ENCODE results near the gene GALE. TPM values are rescaled to one million over a fixed set of nuclear protein-coding genes. Genes with fewer than 3 reads are reported as not detected.
"Not testable (repeated sequence)": the region's sequence is repeated elsewhere in the genome, so short reads cannot be mapped to it uniquely, and the experiment has no call there.

Gene GALE
- total and polyA plus RNA-seq, 2 of the 4 experiments (the other 2 are of a cell fraction) = 31.7 to 39.9 TPM

DNA sequence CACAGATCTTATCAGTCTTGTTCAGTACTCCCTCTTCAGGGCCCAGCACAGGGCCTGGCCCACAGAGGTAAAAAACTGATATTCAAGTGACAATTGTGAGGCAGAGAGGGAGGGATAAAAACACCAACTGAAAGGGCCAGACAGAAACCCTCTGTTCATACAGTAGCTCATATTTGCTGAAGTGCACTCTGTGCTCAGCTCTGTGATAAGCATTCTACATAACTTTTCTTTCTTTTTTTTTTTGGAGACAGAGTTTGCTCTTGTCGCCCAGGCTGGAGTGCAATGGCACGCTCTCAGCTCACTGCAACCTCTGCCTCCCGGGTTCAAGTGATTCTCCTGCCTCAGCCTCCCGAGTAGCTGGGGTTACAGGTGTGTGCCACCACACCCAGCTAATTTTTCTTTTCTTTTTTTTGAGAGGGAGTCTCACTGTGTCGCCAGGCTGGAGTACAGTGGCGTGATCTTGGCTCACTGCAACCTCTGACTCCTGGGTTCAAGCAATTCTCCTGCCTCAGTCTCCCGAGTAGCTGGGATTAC, 2.3 kb upstream of the GALE start:
- ATAC-seq (ENCODE audit: low read depth); H3K27me3 ChIP-seq (ENCODE audit: control insufficient read depth, insufficient read depth, low read length); H4K91ac ChIP-seq (ENCODE audit: insufficient read depth, low read depth, low read length); H3K4me3 ChIP-seq (ENCODE audit: insufficient read depth, low read depth, low read length); H3K4ac ChIP-seq (ENCODE audit: low read depth, low read length); H2BK5ac ChIP-seq (ENCODE audit: low read depth, low read length, poor library complexity, severe bottlenecking); H3K9ac ChIP-seq (ENCODE audit: low read depth, low read length); H2AK5ac ChIP-seq (ENCODE audit: low read depth, low read length); intact Hi-C loops (cut with micrococcal nuclease); H2BK20ac ChIP-seq (ENCODE audit: low read depth, low read length); H3K23ac ChIP-seq (ENCODE audit: low read depth, low read length); H4K20me1 ChIP-seq (ENCODE audit: insufficient read depth, low read length); H3K14ac ChIP-seq (replicated peaks; ENCODE audit: low read depth, low read length); H3K4me1 ChIP-seq (ENCODE audit: control insufficient read depth, insufficient read depth, low read length); BruUV-seq (replicated peaks); H3K4me2 ChIP-seq (ENCODE audit: low read depth, low read length); H2BK120ac ChIP-seq (ENCODE audit: low read depth, low read length); H3K56ac ChIP-seq (ENCODE audit: extremely low read depth, insufficient read depth, low read length); DNase-seq; H2AFZ ChIP-seq (replicated peaks; ENCODE audit: low read length, poor library complexity); H2BK15ac ChIP-seq (ENCODE audit: low read depth, low read length); H4K8ac ChIP-seq (ENCODE audit: low read depth in 2 of 2, low read length in 2 of 2); dilution Hi-C loops (cut with HindIII; ENCODE audit: low sequenced_read_pairs, unreplicated experiment); H3K27ac ChIP-seq (ENCODE audit: insufficient read depth, low read length); in situ Hi-C loops (cut with MboI; ENCODE audit: low sequenced_read_pairs); H3K18ac ChIP-seq (ENCODE audit: low read depth, low read length); H3K9me3 ChIP-seq (ENCODE audit: control insufficient read depth, insufficient read depth, low read length); H2AK9ac ChIP-seq (replicated peaks; ENCODE audit: low read depth, low read length, poor library complexity); H4K5ac ChIP-seq (ENCODE audit: low read depth, low read length): not testable (repeated sequence)
- H3K36me3 ChIP-seq (ENCODE audit: control insufficient read depth, insufficient read depth, low read length) = peaks cover 23% of the 10 kb centered on the region
- WGBS, 2 experiments (ENCODE audit: extremely low coverage in 2 of 2, insufficient read length in 1 of 2) = no CpG with 5 or more reads among the region's 7 CpGs
- CTCF ChIA-PET = interaction anchor here (0.8 kb wide), 1 partner anchor 8 kb away, joined by 3 read pairs; no protein-coding TSS in a partner anchor
- peaks cover 17 to 25% of the 10 kb centered on the region in 2 experiments for H3K79me1 ChIP-seq (ENCODE audit: low read depth in 1 of 2, low read length in 2 of 2)
- H3K9me1 ChIP-seq (ENCODE audit: insufficient read depth, low read length) = peaks cover 12% of the 10 kb centered on the region; the same call in 1 of the 2 replicates
- POLR2A ChIA-PET (ENCODE audit: unreplicated experiment) = interaction anchor here (0.6 kb wide), 1 partner anchor 22 kb away, joined by 3 read pairs; no protein-coding TSS in a partner anchor

Measured in IMR-90 (cell line).